Measurements from ENCODE around the gene TUBB4A. TPM values are rescaled to one million over a fixed set of nuclear protein-coding genes. Genes with fewer than 3 reads are reported as not detected.

Gene TUBB4A
- total and polyA plus RNA-seq, 10 of the 15 experiments (the other 5 are each of a cell fraction or from before 2014, with no cell fraction given), result 0.29 to 22.4 (median 3.8) TPM

GRCh38 chr19:6521718-6522646 lies 19.9 kb upstream of the TUBB4A start (continued):
- TF ChIP-seq TBL1XR1 (IDR thresholded peaks at IDR 0.05; ENCODE audit: low read depth, low read length) (no peak), DPF2 (IDR thresholded peaks at IDR 0.05) (peak; percentile 93), MXI1 (IDR thresholded peaks at IDR 0.05; ENCODE audit: low read depth, low read length) (peak; percentile 71; the same call in 1 of the 2 replicates), MTA3 (IDR thresholded peaks at IDR 0.05; ENCODE audit: borderline replicate concordance, low read length) (no peak), ZNF24 (IDR thresholded peaks at IDR 0.05) (no peak), GATAD2B (conservative IDR thresholded peaks at IDR 0.05; ENCODE audit: low read depth) (peak; percentile 93), TCF7 (IDR thresholded peaks at IDR 0.05; ENCODE audit: borderline replicate concordance) (no peak), HSF1 (IDR thresholded peaks at IDR 0.05; ENCODE audit: low read depth, low read length) (no peak), PAX8 (IDR thresholded peaks at IDR 0.05) (no peak), CBX5 (IDR thresholded peaks at IDR 0.05; ENCODE audit: low read depth) (0 out of 2 replicates have a peak, but pooled peaks have one; percentile 27), CBFB (IDR thresholded peaks at IDR 0.05; ENCODE audit: low read depth) (no peak), RCOR1 (conservative IDR thresholded peaks at IDR 0.05; ENCODE audit: low read depth, low read length) (no peak), SMC3 (IDR thresholded peaks at IDR 0.05; ENCODE audit: borderline replicate concordance, low read length) (no peak), CHD4 (IDR thresholded peaks at IDR 0.05) (no peak), PAX5 (IDR thresholded peaks at IDR 0.05; ENCODE audit: borderline replicate concordance, low read depth, low read length) (peak; percentile 90), SRF (IDR thresholded peaks at IDR 0.05; ENCODE audit: low read depth in 2 of 2, low read length in 2 of 2) (0 out of 4 replicates have a peak, but pooled peaks of 1 of the 2 experiments have one; percentile 8), IRF3 (IDR thresholded peaks at IDR 0.05) (no peak), NKRF (conservative IDR thresholded peaks at IDR 0.05) (no peak; the same call in 1 of the 2 replicates), BMI1 (IDR thresholded peaks at IDR 0.05; ENCODE audit: borderline replicate concordance) (no peak), PML (IDR thresholded peaks at IDR 0.05; ENCODE audit: low read length) (no peak), LARP7 (IDR thresholded peaks at IDR 0.05) (peak; percentile 79), ATF7 (IDR thresholded peaks at IDR 0.05; ENCODE audit: low read depth) (peak; percentile 88), ESRRA (IDR thresholded peaks at IDR 0.05; ENCODE audit: low read length) (no peak), FOXM1 (IDR thresholded peaks at IDR 0.05; ENCODE audit: low read depth, low read length) (no peak; the same call in 1 of the 2 replicates), SMAD5 (IDR thresholded peaks at IDR 0.05; ENCODE audit: low read depth) (peak; percentile 71; the same call in 1 of the 2 replicates), FOS (IDR thresholded peaks at IDR 0.05; ENCODE audit: borderline replicate concordance, extremely low read depth, insufficient read length) (no peak)
- TF ChIP-seq, protein P1, sequence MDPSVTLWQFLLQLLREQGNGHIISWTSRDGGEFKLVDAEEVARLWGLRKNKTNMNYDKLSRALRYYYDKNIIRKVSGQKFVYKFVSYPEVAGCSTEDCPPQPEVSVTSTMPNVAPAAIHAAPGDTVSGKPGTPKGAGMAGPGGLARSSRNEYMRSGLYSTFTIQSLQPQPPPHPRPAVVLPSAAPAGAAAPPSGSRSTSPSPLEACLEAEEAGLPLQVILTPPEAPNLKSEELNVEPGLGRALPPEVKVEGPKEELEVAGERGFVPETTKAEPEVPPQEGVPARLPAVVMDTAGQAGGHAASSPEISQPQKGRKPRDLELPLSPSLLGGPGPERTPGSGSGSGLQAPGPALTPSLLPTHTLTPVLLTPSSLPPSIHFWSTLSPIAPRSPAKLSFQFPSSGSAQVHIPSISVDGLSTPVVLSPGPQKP (IDR thresholded peaks at IDR 0.05; ENCODE audit: low read depth, low read length), result no peak

Data from GM12878 (cell line).